HG03565 (cell line): Measurements from ENCODE around the gene IRF3.
"Not testable (repeated sequence)": the region's sequence is repeated elsewhere in the genome, so short reads cannot be mapped to it uniquely, and the experiment has no call there.

Experiments used
- ATAC-seq: cut with Tn5 transposase; IDR thresholded peaks from one replicate; pipeline ENCODE4 v1.9.1; 2021; ENCODE audit warnings: mild to moderate bottlenecking, moderate library complexity; ENCODE audit not compliant: unreplicated experiment

IRF3 gene

DNA sequence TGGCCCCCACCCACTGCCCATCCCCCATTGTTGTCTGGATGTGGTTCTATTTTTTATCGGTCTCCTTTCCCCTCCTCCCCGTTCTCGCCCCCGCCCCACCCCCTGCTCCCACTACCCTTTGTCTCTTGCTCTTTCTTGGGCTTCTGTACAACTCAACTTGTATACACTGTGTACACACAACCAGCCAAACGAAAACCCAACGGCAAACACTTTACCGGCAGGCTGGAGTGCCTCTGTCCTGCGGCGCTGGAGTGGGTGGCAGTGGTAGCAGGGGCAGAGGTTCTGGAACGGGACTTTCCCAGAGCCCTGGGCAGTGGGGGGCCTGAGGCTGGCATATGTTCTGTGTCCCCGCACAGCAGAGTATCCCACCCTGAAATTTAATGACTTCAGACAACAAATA lies 39.4 kb downstream of the IRF3 start:
- ATAC-seq: no peak

DNA sequence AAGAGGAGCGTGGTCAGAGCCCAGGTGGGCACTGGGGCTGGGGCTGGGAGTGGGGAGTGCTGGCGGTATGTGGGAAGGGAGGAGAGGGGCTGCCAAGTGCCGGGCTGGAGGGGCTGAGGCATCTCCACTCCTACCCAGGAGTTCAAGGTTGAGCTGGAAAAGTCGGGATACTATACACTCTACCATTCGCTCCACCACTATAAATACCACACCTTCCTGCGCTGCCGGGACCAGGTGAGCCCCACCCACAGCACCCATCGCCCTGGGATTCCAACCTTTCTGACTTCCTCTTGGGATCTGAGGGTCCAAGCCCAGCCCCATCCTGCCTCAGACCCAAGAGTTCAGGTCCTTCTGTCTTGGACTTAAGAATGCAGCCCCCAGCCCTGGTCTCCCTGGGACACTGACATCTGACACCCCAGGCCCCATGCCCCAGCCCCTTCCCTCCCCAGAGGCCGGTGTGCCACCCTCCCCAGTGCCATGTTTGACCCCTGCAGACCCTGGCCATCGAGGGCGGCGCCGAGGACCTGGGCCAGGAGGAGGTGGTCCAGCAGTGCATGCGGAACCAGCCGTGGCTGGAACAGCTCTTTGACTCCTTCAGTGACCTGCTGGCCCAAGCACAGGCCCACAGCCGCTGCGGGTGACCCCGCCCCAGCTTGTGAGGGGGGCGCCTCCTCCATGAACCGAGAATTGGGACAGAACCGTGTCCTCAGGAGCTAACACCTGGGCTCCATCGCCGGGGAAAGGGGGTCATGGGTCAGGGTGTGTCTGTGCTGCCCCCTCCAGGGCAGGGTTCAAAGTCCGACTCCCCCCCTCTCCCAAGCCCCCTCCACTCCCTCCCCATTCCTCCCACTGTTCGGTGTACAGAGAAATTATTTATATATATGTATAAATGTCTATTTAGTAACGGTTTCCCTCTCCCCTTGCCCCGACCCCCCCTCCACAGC lies 40.4 kb downstream of the IRF3 start:
- ATAC-seq: no peak

DNA sequence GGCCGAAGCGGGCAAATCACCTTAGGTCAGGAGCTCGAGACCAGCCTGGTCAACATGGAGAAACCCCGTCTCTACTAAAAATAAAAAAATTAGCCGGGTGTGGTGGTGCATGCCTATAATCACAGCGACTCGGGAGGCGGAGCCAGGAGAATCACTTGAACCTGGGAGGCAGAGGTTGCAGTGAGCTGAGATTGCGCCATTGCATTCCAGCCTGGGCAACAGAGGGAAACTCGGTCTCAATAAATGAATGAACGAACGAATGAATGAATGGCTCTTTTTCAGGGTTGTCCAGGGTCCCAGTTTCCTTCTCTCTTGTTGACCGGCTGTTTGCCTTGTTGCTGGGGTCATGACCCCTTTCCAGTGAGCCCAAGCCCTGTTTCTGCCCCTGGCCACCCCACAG lies 47.8 kb downstream of the IRF3 start:
- not testable (repeated sequence) for ATAC-seq

DNA sequence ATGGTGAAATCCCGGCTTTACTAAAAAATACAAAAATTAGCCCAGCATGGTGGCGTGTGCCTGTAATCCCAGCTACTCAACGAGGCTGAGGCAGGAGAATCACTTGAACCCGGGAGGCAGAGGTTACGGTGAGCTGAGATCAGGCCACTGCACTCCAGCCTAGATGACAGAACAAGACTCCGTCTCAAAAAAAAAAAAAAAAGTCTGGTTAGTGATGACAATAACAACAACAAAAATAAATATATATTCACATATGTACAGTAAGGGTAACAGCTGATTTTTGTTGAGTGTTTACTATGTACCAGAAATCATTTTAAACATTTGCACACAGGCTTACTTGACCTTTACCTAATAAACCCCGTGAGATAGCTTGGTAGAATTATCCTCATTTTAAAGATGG lies 48.7 kb downstream of the IRF3 start:
- ATAC-seq: no peak

DNA sequence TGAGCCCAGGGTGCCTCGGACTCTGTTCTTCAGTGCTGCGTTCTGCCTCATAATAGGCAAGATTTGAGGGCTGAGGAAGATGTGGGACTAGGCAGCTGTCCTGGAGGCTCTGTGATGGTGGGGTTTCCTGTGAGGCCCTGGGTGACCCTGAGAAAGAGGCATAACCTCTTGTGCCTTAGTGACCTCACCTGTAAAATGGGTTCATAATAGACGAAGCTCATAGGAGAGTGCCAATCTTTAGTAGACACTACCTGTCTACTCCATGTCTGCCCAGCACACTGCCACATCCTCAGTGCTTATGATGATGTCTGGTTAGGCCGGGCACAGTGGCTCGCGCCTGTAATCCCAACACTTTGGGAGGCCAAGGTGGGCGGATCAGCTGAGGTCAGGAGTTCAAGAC lies 49.1 kb downstream of the IRF3 start:
- no peak for ATAC-seq

DNA sequence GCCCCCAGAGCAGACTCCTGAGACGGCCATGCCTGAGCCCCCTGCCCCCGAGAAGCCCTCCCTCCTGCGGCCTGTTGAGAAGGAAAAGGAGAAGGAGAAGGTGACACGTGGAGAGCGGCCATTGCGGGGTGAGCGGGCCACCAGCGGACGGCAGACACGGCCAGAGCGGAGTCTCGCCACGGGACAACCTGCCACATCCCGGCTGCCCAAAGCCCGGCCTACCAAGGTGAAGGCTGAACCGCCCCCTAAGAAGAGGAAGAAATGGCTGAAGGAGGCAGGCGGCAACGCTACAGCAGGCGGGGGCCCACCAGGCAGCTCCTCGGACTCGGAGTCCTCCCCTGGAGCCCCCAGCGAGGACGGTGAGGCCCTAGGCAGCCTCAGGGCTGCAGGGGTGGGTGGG lies 49.8 kb downstream of the IRF3 start:
- no peak for ATAC-seq

DNA sequence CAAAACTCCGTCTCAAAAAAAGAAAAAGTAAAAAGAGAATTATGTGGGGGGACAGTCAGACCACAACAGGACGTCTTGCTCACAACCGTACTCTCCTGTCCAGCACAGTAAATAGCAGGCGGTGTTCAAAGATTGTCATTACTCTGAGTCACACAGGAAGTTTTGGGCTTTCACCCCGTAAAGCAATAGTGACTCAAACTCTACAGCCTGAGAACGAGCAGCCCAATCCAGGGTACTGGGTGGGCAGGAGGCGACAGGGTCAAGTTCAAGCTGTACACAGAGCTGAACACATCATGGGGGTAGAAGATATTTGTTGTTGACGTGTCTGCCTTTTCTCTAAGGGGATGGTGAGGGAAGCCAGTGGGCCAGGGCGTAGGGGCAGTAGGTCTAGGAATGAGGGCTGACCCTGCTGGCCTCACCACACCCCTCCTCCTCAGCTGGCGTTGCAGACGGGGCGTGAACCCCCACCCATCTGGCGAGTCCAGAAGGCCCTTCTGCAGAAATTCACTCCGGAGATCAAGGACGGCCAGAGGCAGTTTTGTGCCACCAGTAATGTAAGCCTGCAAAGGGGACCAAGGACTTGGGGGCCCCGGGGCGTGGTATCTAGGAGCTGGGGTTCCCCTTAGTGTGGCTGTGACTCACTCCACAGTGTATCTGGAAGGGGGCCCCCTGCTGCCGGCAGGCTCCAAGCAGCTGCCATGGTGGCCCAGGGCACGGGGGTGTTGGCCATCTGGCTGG lies 51.4 kb downstream of the IRF3 start:
- ATAC-seq: no peak

DNA sequence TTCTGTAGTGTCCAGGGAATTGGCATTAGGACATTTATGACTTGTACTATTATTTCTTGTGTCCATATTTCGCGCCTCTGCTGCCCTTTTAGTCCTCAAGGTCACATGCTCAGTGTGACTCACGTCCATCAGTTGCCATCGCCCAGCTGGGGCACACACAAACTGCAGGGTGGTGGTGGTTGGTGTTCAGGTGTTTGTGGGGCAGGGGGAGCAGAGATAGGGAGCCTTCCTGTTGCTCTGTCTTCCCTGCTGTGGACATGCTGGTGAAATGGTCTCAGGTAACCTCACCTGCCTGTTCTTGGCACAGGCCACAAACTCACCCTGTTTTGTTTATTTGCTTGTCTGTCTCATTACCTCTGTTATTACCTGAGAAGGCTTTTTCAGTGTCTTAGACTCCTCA lies 52.3 kb downstream of the IRF3 start:
- no peak for ATAC-seq
